ENCODE data around the gene NDUFB4.

The NDUFB4 gene

GRCh38 chr3:120646771-120647432 lies 50.8 kb downstream of the NDUFB4 start:
- TF ChIP-seq OSR1 (CRISPR knock-in tag; IDR thresholded peaks at IDR 0.05) (no peak), ISL1 (CRISPR knock-in tag; IDR thresholded peaks at IDR 0.05) (no peak), ARNTL (CRISPR knock-in tag; IDR thresholded peaks at IDR 0.05; ENCODE audit: borderline replicate concordance, low read depth) (no peak), ZNF565 (CRISPR knock-in tag; conservative IDR thresholded peaks at IDR 0.05; ENCODE audit: low read depth) (no peak), BACH2 (CRISPR knock-in tag; IDR thresholded peaks at IDR 0.05; ENCODE audit: borderline replicate concordance) (no peak), ZFP3 (CRISPR knock-in tag; IDR thresholded peaks at IDR 0.05) (no peak), CREB5 (CRISPR knock-in tag; IDR thresholded peaks at IDR 0.05; ENCODE audit: low read depth) (no peak), PATZ1 (CRISPR knock-in tag; IDR thresholded peaks at IDR 0.05; ENCODE audit: borderline replicate concordance) (no peak), ESRRG (CRISPR knock-in tag; IDR thresholded peaks at IDR 0.05) (no peak), ZFP30 (CRISPR knock-in tag; IDR thresholded peaks at IDR 0.05) (no peak), CSDC2 (CRISPR knock-in tag; IDR thresholded peaks at IDR 0.05) (no peak), ZC3H10 (CRISPR knock-in tag; IDR thresholded peaks at IDR 0.05) (no peak)
- ATAC-seq = no peak

- TF ChIP-seq ZFP30 (CRISPR knock-in tag; IDR thresholded peaks at IDR 0.05) = no peak
- TF ChIP-seq ZNF70 (CRISPR knock-in tag; IDR thresholded peaks at IDR 0.05) = no peak
- no peak for TF ChIP-seq GLIS3 (CRISPR knock-in tag; IDR thresholded peaks at IDR 0.05)
- no peak for TF ChIP-seq RARB (CRISPR knock-in tag; IDR thresholded peaks at IDR 0.05)
- no peak for TF ChIP-seq SNAI2 (CRISPR knock-in tag; IDR thresholded peaks at IDR 0.05)
- no peak for TF ChIP-seq ISL1 (CRISPR knock-in tag; IDR thresholded peaks at IDR 0.05)
- no peak for TF ChIP-seq CSDC2 (CRISPR knock-in tag; IDR thresholded peaks at IDR 0.05)
- TF ChIP-seq OSR1 (CRISPR knock-in tag; IDR thresholded peaks at IDR 0.05) = no peak
- TF ChIP-seq PATZ1 (CRISPR knock-in tag; IDR thresholded peaks at IDR 0.05; ENCODE audit: borderline replicate concordance) = no peak
- no peak for TF ChIP-seq BACH2 (CRISPR knock-in tag; IDR thresholded peaks at IDR 0.05; ENCODE audit: borderline replicate concordance)
- no peak for TF ChIP-seq ZC3H10 (CRISPR knock-in tag; IDR thresholded peaks at IDR 0.05)
- TF ChIP-seq ZNF565 (CRISPR knock-in tag; conservative IDR thresholded peaks at IDR 0.05; ENCODE audit: low read depth) = no peak
- TF ChIP-seq PPARA (CRISPR knock-in tag; IDR thresholded peaks at IDR 0.05; ENCODE audit: borderline replicate concordance) = no peak
- TF ChIP-seq TOX (CRISPR knock-in tag; IDR thresholded peaks at IDR 0.05; ENCODE audit: borderline replicate concordance) = no peak
- no peak for ATAC-seq
Observed at GRCh38 chr3:120648290-120648689, 52.2 kb downstream of the NDUFB4 start.

GRCh38 chr3:120649830-120650233 lies 53.7 kb downstream of the NDUFB4 start:
- no peak for ATAC-seq
- TF ChIP-seq TCF4 (CRISPR knock-in tag; IDR thresholded peaks at IDR 0.05; ENCODE audit: borderline replicate concordance) = no peak
- TF ChIP-seq CSRNP3 (CRISPR knock-in tag; IDR thresholded peaks at IDR 0.05) = no peak
- TF ChIP-seq BACH2 (CRISPR knock-in tag; IDR thresholded peaks at IDR 0.05; ENCODE audit: borderline replicate concordance) = no peak
- no peak for TF ChIP-seq GLIS3 (CRISPR knock-in tag; IDR thresholded peaks at IDR 0.05)
- TF ChIP-seq ZFP30 (CRISPR knock-in tag; IDR thresholded peaks at IDR 0.05) = no peak
- TF ChIP-seq ESRRG (CRISPR knock-in tag; IDR thresholded peaks at IDR 0.05) = no peak
- TF ChIP-seq ZNF8 (CRISPR knock-in tag; IDR thresholded peaks at IDR 0.05) = no peak
- no peak for TF ChIP-seq ARNTL (CRISPR knock-in tag; IDR thresholded peaks at IDR 0.05; ENCODE audit: borderline replicate concordance, low read depth)
- no peak for TF ChIP-seq ZFP3 (CRISPR knock-in tag; IDR thresholded peaks at IDR 0.05)
- TF ChIP-seq ZC3H10 (CRISPR knock-in tag; IDR thresholded peaks at IDR 0.05) = no peak
- TF ChIP-seq PPARA (CRISPR knock-in tag; IDR thresholded peaks at IDR 0.05; ENCODE audit: borderline replicate concordance) = no peak
- TF ChIP-seq ZNF70 (CRISPR knock-in tag; IDR thresholded peaks at IDR 0.05) = no peak
- no peak for TF ChIP-seq CSDC2 (CRISPR knock-in tag; IDR thresholded peaks at IDR 0.05)
- TF ChIP-seq ZNF565 (CRISPR knock-in tag; conservative IDR thresholded peaks at IDR 0.05; ENCODE audit: low read depth) = no peak
- TF ChIP-seq RARB (CRISPR knock-in tag; IDR thresholded peaks at IDR 0.05) = no peak
- TF ChIP-seq SNAI2 (CRISPR knock-in tag; IDR thresholded peaks at IDR 0.05) = no peak
- TF ChIP-seq CREB5 (CRISPR knock-in tag; IDR thresholded peaks at IDR 0.05; ENCODE audit: low read depth) = no peak
- TF ChIP-seq TSHZ2 (CRISPR knock-in tag; IDR thresholded peaks at IDR 0.05) = no peak
- no peak for TF ChIP-seq PATZ1 (CRISPR knock-in tag; IDR thresholded peaks at IDR 0.05; ENCODE audit: borderline replicate concordance)

All from SK-N-SH treated with all-trans-retinoic acid at 6 μM for 48 hours (cell line).